ENCODE data around the gene HTRA3.

The HTRA3 gene

GRCh38 chr4:8274066-8274652 is 4.6 kb downstream of the HTRA3 start:
- no peak overlapping the region for H3K9ac ChIP-seq (ENCODE audit: low read depth, low read length)
- peaks cover 2% of the 10 kb centered on the region; the same call in 1 of the 2 replicates for H3K4me1 ChIP-seq (ENCODE audit: insufficient read depth, low read length)
- H3K36me3 ChIP-seq (ENCODE audit: insufficient read depth, low read length) = no peaks in the 10 kb centered on the region
- H3K9me3 ChIP-seq (ENCODE audit: control insufficient read depth, insufficient read depth, low read length) = no peaks in the 10 kb centered on the region

- no peaks in the 10 kb centered on the region; the same call in 1 of the 2 replicates for H3K4me1 ChIP-seq (ENCODE audit: insufficient read depth, low read length)
- no peaks in the 10 kb centered on the region for H3K36me3 ChIP-seq (ENCODE audit: insufficient read depth, low read length)
- no peak overlapping the region for H3K9ac ChIP-seq (ENCODE audit: low read depth, low read length)
- H3K9me3 ChIP-seq (ENCODE audit: control insufficient read depth, insufficient read depth, low read length) = no peaks in the 10 kb centered on the region
These were observed 5.4 kb downstream of the HTRA3 start for GRCh38 chr4:8274765-8275547.

- no peak overlapping the region for H3K9ac ChIP-seq (ENCODE audit: low read depth, low read length)
- no peaks in the 10 kb centered on the region for H3K36me3 ChIP-seq (ENCODE audit: insufficient read depth, low read length)
- H3K9me3 ChIP-seq (ENCODE audit: control insufficient read depth, insufficient read depth, low read length) = no peaks in the 10 kb centered on the region
- H3K4me1 ChIP-seq (ENCODE audit: insufficient read depth, low read length) = no peaks in the 10 kb centered on the region; the same call in 1 of the 2 replicates
These were observed 6.0 kb downstream of the HTRA3 start for GRCh38 chr4:8275548-8275910.

- Histone ChIP-seq H3K4me1 (ENCODE audit: insufficient read depth, low read length) (no peaks in the 10 kb centered on the region; the same call in 1 of the 2 replicates), H3K36me3 (ENCODE audit: insufficient read depth, low read length) (no peaks in the 10 kb centered on the region), H3K9me3 (ENCODE audit: control insufficient read depth, insufficient read depth, low read length) (no peaks in the 10 kb centered on the region), H3K9ac (ENCODE audit: low read depth, low read length) (no peak overlapping the region)
These were observed 7.0 kb downstream of the HTRA3 start for GRCh38 chr4:8276358-8277240.

- no peaks in the 10 kb centered on the region; the same call in 1 of the 2 replicates for H3K4me1 ChIP-seq (ENCODE audit: insufficient read depth, low read length)
- H3K9ac ChIP-seq (ENCODE audit: low read depth, low read length) = no peak overlapping the region
- H3K9me3 ChIP-seq (ENCODE audit: control insufficient read depth, insufficient read depth, low read length) = no peaks in the 10 kb centered on the region
- no peaks in the 10 kb centered on the region for H3K36me3 ChIP-seq (ENCODE audit: insufficient read depth, low read length)
These were observed 7.9 kb downstream of the HTRA3 start for GRCh38 chr4:8277356-8278008.

GRCh38 chr4:8278009-8278395 is 8.4 kb downstream of the HTRA3 start:
- no peak overlapping the region for H3K9ac ChIP-seq (ENCODE audit: low read depth, low read length)
- no peaks in the 10 kb centered on the region; the same call in 1 of the 2 replicates for H3K4me1 ChIP-seq (ENCODE audit: insufficient read depth, low read length)
- no peaks in the 10 kb centered on the region for H3K36me3 ChIP-seq (ENCODE audit: insufficient read depth, low read length)
- H3K9me3 ChIP-seq (ENCODE audit: control insufficient read depth, insufficient read depth, low read length) = no peaks in the 10 kb centered on the region

- H3K9ac ChIP-seq (ENCODE audit: low read depth, low read length) = no peak overlapping the region
- H3K9me3 ChIP-seq (ENCODE audit: control insufficient read depth, insufficient read depth, low read length) = no peaks in the 10 kb centered on the region
- H3K4me1 ChIP-seq (ENCODE audit: insufficient read depth, low read length) = no peaks in the 10 kb centered on the region; the same call in 1 of the 2 replicates
- no peaks in the 10 kb centered on the region for H3K36me3 ChIP-seq (ENCODE audit: insufficient read depth, low read length)
These were observed 9.1 kb downstream of the HTRA3 start for GRCh38 chr4:8278421-8279287.

GRCh38 chr4:8279321-8280157 is 10.0 kb downstream of the HTRA3 start:
- Histone ChIP-seq H3K36me3 (ENCODE audit: insufficient read depth, low read length) (no peaks in the 10 kb centered on the region), H3K9me3 (ENCODE audit: control insufficient read depth, insufficient read depth, low read length) (no peaks in the 10 kb centered on the region), H3K9ac (ENCODE audit: low read depth, low read length) (no peak overlapping the region), H3K4me1 (ENCODE audit: insufficient read depth, low read length) (no peaks in the 10 kb centered on the region; the same call in 1 of the 2 replicates)

GRCh38 chr4:8280158-8280875 is 10.8 kb downstream of the HTRA3 start:
- Histone ChIP-seq H3K9me3 (ENCODE audit: control insufficient read depth, insufficient read depth, low read length) (no peaks in the 10 kb centered on the region), H3K36me3 (ENCODE audit: insufficient read depth, low read length) (no peaks in the 10 kb centered on the region), H3K9ac (ENCODE audit: low read depth, low read length) (no peak overlapping the region), H3K4me1 (ENCODE audit: insufficient read depth, low read length) (no peaks in the 10 kb centered on the region; the same call in 1 of the 2 replicates)

- Histone ChIP-seq H3K4me1 (ENCODE audit: insufficient read depth, low read length) (no peaks in the 10 kb centered on the region; the same call in 1 of the 2 replicates), H3K9me3 (ENCODE audit: control insufficient read depth, insufficient read depth, low read length) (no peaks in the 10 kb centered on the region), H3K9ac (ENCODE audit: low read depth, low read length) (no peak overlapping the region), H3K36me3 (ENCODE audit: insufficient read depth, low read length) (no peaks in the 10 kb centered on the region)
These were observed 11.4 kb downstream of the HTRA3 start for GRCh38 chr4:8280876-8281440.

GRCh38 chr4:8281519-8282133 is 12.1 kb downstream of the HTRA3 start:
- Histone ChIP-seq H3K36me3 (ENCODE audit: insufficient read depth, low read length) (no peaks in the 10 kb centered on the region), H3K9me3 (ENCODE audit: control insufficient read depth, insufficient read depth, low read length) (no peaks in the 10 kb centered on the region), H3K9ac (ENCODE audit: low read depth, low read length) (no peak overlapping the region), H3K4me1 (ENCODE audit: insufficient read depth, low read length) (no peaks in the 10 kb centered on the region; the same call in 1 of the 2 replicates)

Data from ES-I3 (cell line).